Fibroblast of pulmonary artery (primary cell): ENCODE measurements around the gene SERPINB10.
A peak's percentile ranks its signal among the peaks of the same experiment; 100 is the strongest.

Experiments
- DNase-seq: peaks from one replicate; pipeline ENCODE4 v3.0.0-alpha.2; 2010; ENCODE audit warnings: low read depth
- H3K4me3 ChIP-seq: replicated peaks from 2 replicates; pipeline ENCODE4 v1.5.1; 2011; ENCODE audit warnings: low read depth, mild to moderate bottlenecking, control low read depth, low read length, moderate library complexity
- CTCF ChIP-seq: IDR thresholded peaks from 2 replicates; pipeline ENCODE4 v1.5.1; 2011; ENCODE audit warnings: mild to moderate bottlenecking, control low read depth, low read length, inconsistent platforms; ENCODE audit errors: missing control alignments

SERPINB10 gene

GRCh38 chr18:63881851-63882250 is 25.9 kb upstream of the SERPINB10 start:
- H3K4me3 ChIP-seq, result no peak overlapping the region
- no peak for TF ChIP-seq CTCF
- DNase-seq, result peak; percentile 50

- DNase-seq, result peak; percentile 91
- H3K4me3 ChIP-seq, result no peak overlapping the region
- no peak for TF ChIP-seq CTCF
These were observed 25.2 kb upstream of the SERPINB10 start for GRCh38 chr18:63882333-63883141.

GRCh38 chr18:63883617-63884016 is 24.1 kb upstream of the SERPINB10 start:
- DNase-seq, result peak; percentile 35
- no peak for TF ChIP-seq CTCF
- no peak overlapping the region for H3K4me3 ChIP-seq

GRCh38 chr18:63887424-63887823 is 20.3 kb upstream of the SERPINB10 start, which contains the start of gene SERPINB2:
Gene SERPINB2 (plus strand): TSS chr18:63887705. CDS start chr18:63891445, 3,740 bp downstream.
- TF ChIP-seq CTCF, result no peak
- peak; percentile 22 for DNase-seq
- H3K4me3 ChIP-seq, result no peak within 1 kb of the TSS

GRCh38 chr18:63888470-63889190 is 19.1 kb upstream of the SERPINB10 start:
- H3K4me3 ChIP-seq, result no peak overlapping the region
- DNase-seq, result peak; percentile 18
- TF ChIP-seq CTCF, result no peak

- no peak for TF ChIP-seq CTCF
- no peak overlapping the region for H3K4me3 ChIP-seq
- no peak for DNase-seq
These were observed 18.1 kb upstream of the SERPINB10 start for GRCh38 chr18:63889626-63890025.
